Measurements from ENCODE around the gene CEP112.
"Not testable (repeated sequence)": the region's sequence is repeated elsewhere in the genome, so short reads cannot be mapped to it uniquely, and the experiment has no call there.

Gene CEP112

GRCh38 chr17:65739034-65739433 lies 452.9 kb downstream of the CEP112 start:
- DNase-seq (ENCODE audit: low read depth in 2 of 2), result no peak

- DNase-seq (ENCODE audit: low read depth in 2 of 2), result no peak
These were observed 454.5 kb downstream of the CEP112 start for GRCh38 chr17:65737451-65737850.

GRCh38 chr17:65733314-65733713 lies 458.6 kb downstream of the CEP112 start:
- no peak for DNase-seq (ENCODE audit: low read depth in 2 of 2)

- DNase-seq (ENCODE audit: low read depth in 2 of 2), result not testable (repeated sequence)
These were observed 459.3 kb downstream of the CEP112 start for GRCh38 chr17:65732667-65733066.

GRCh38 chr17:65730711-65731169 lies 461.2 kb downstream of the CEP112 start:
- DNase-seq (ENCODE audit: low read depth in 2 of 2), result no peak

GRCh38 chr17:65729207-65729606 lies 462.7 kb downstream of the CEP112 start:
- DNase-seq (ENCODE audit: low read depth in 2 of 2), result no peak

GRCh38 chr17:65727832-65728231 lies 464.1 kb downstream of the CEP112 start:
- no peak for DNase-seq (ENCODE audit: low read depth in 2 of 2)

GRCh38 chr17:65727246-65727645 lies 464.7 kb downstream of the CEP112 start:
- no peak for DNase-seq (ENCODE audit: low read depth in 2 of 2)

- no peak for DNase-seq (ENCODE audit: low read depth in 2 of 2)
These were observed 468.3 kb downstream of the CEP112 start for GRCh38 chr17:65723431-65724151.

GRCh38 chr17:65718601-65719000 lies 473.3 kb downstream of the CEP112 start:
- DNase-seq (ENCODE audit: low read depth in 2 of 2), result no peak

- DNase-seq (ENCODE audit: low read depth in 2 of 2), result no peak
These were observed 479.3 kb downstream of the CEP112 start for GRCh38 chr17:65712383-65713267.

- DNase-seq (ENCODE audit: low read depth in 2 of 2), result no peak
These were observed 480.2 kb downstream of the CEP112 start for GRCh38 chr17:65711671-65712276.

- no peak for DNase-seq (ENCODE audit: low read depth in 2 of 2)
These were observed 484.2 kb downstream of the CEP112 start for GRCh38 chr17:65707780-65708179.

GRCh38 chr17:65704731-65705130 lies 487.2 kb downstream of the CEP112 start:
- no peak for DNase-seq (ENCODE audit: low read depth in 2 of 2)

- DNase-seq (ENCODE audit: low read depth in 2 of 2), result no peak
These were observed 488.0 kb downstream of the CEP112 start for GRCh38 chr17:65703891-65704290.

GRCh38 chr17:65699459-65699858 lies 492.5 kb downstream of the CEP112 start:
- no peak for DNase-seq (ENCODE audit: low read depth in 2 of 2)

- DNase-seq (ENCODE audit: low read depth in 2 of 2), result no peak
These were observed 493.4 kb downstream of the CEP112 start for GRCh38 chr17:65698381-65699061.

GRCh38 chr17:65697661-65698060 lies 494.3 kb downstream of the CEP112 start:
- DNase-seq (ENCODE audit: low read depth in 2 of 2), result no peak

- no peak for DNase-seq (ENCODE audit: low read depth in 2 of 2)
These were observed 495.1 kb downstream of the CEP112 start for GRCh38 chr17:65696739-65697394.

GRCh38 chr17:65694601-65695000 lies 497.3 kb downstream of the CEP112 start:
- no peak for DNase-seq (ENCODE audit: low read depth in 2 of 2)

- DNase-seq (ENCODE audit: low read depth in 2 of 2), result no peak
These were observed 501.2 kb downstream of the CEP112 start for GRCh38 chr17:65690626-65691310.
